ENCODE data around the gene LDAF1.
"Not testable (repeated sequence)": the region's sequence is repeated elsewhere in the genome, so short reads cannot be mapped to it uniquely, and the experiment has no call there.

Gene LDAF1

GRCh38 chr16:21195330-21195729 is 36.9 kb downstream of the LDAF1 start:
- not testable (repeated sequence) for DNase-seq (ENCODE audit: low read depth in 2 of 2)

GRCh38 chr16:21197112-21197511 is 38.6 kb downstream of the LDAF1 start:
- no peak for DNase-seq (ENCODE audit: low read depth in 2 of 2)

- DNase-seq (ENCODE audit: low read depth in 2 of 2): no peak
Observed at GRCh38 chr16:21197621-21198020, 39.1 kb downstream of the LDAF1 start.

GRCh38 chr16:21199607-21200218 is 41.2 kb downstream of the LDAF1 start:
- DNase-seq (ENCODE audit: low read depth in 2 of 2): no peak

GRCh38 chr16:21203155-21203797 is 44.8 kb downstream of the LDAF1 start:
- no peak for DNase-seq (ENCODE audit: low read depth in 2 of 2)

GRCh38 chr16:21205303-21205702 is 46.8 kb downstream of the LDAF1 start:
- DNase-seq (ENCODE audit: low read depth in 2 of 2): no peak

- no peak for DNase-seq (ENCODE audit: low read depth in 2 of 2)
Observed at GRCh38 chr16:21206550-21206949, 48.1 kb downstream of the LDAF1 start.

- no peak for DNase-seq (ENCODE audit: low read depth in 2 of 2)
Observed at GRCh38 chr16:21208446-21209230, 50.2 kb downstream of the LDAF1 start.

GRCh38 chr16:21211486-21211885 is 53.0 kb downstream of the LDAF1 start, which contains the start of gene ZP2:
Gene ZP2 (minus strand): TSS chr16:21211574. CDS start chr16:21211547, 27 bp downstream.
- DNase-seq (ENCODE audit: low read depth in 2 of 2): no peak

GRCh38 chr16:21214086-21214485 is 55.6 kb downstream of the LDAF1 start:
- no peak for DNase-seq (ENCODE audit: low read depth in 2 of 2)

- DNase-seq (ENCODE audit: low read depth in 2 of 2): no peak
Observed at GRCh38 chr16:21217121-21217520, 58.6 kb downstream of the LDAF1 start.

- no peak for DNase-seq (ENCODE audit: low read depth in 2 of 2)
Observed at GRCh38 chr16:21218153-21218552, 59.7 kb downstream of the LDAF1 start.

- DNase-seq (ENCODE audit: low read depth in 2 of 2): no peak
Observed at GRCh38 chr16:21219551-21219950, 61.1 kb downstream of the LDAF1 start.

- DNase-seq (ENCODE audit: low read depth in 2 of 2): no peak
Observed at GRCh38 chr16:21222495-21223337, 64.2 kb downstream of the LDAF1 start.

GRCh38 chr16:21223787-21224186 is 65.3 kb downstream of the LDAF1 start:
- DNase-seq (ENCODE audit: low read depth in 2 of 2): no peak

GRCh38 chr16:21224800-21225199 is 66.3 kb downstream of the LDAF1 start:
- no peak for DNase-seq (ENCODE audit: low read depth in 2 of 2)

GRCh38 chr16:21226749-21227148 is 68.3 kb downstream of the LDAF1 start:
- DNase-seq (ENCODE audit: low read depth in 2 of 2): no peak

GRCh38 chr16:21227866-21228265 is 69.4 kb downstream of the LDAF1 start:
- no peak for DNase-seq (ENCODE audit: low read depth in 2 of 2)

- DNase-seq (ENCODE audit: low read depth in 2 of 2): no peak
Observed at GRCh38 chr16:21228361-21228872, 69.9 kb downstream of the LDAF1 start.
